ENCODE data around the gene RBM47.

DNA sequence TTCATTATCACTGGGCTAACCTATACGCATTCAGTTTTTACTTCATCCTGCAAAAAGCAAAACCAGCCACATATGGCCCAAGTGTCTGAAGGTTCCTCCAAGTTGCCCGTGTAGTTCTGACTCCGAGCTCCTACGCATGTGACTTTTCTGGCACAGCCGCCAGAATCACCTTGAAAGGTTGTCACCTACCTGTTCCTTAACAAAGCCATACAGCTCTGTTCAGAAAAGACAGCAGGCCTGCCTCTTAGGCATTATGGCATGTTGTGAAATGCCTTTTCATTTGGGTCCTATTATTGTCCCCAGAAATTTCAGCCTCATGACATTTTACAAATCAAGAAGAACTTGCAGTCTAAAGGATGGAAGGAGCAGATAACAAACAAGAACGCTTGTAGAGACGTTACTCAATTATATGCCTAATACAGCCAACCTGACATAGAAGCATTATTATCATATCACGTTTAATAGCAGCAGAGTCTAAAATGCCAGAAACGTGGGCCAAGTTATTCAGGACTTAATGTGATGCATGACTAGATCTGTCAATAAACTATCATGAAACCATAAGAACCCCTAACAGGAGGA, 118.5 kb downstream of the RBM47 start:
- TF ChIP-seq YY1 (IDR thresholded peaks at IDR 0.05; ENCODE audit: low read depth, low read length), result no peak
- no peak for TF ChIP-seq EZH2 (IDR thresholded peaks at IDR 0.05; ENCODE audit: borderline replicate concordance, control insufficient read depth, low read depth, low read length)
- TF ChIP-seq, protein P1, sequence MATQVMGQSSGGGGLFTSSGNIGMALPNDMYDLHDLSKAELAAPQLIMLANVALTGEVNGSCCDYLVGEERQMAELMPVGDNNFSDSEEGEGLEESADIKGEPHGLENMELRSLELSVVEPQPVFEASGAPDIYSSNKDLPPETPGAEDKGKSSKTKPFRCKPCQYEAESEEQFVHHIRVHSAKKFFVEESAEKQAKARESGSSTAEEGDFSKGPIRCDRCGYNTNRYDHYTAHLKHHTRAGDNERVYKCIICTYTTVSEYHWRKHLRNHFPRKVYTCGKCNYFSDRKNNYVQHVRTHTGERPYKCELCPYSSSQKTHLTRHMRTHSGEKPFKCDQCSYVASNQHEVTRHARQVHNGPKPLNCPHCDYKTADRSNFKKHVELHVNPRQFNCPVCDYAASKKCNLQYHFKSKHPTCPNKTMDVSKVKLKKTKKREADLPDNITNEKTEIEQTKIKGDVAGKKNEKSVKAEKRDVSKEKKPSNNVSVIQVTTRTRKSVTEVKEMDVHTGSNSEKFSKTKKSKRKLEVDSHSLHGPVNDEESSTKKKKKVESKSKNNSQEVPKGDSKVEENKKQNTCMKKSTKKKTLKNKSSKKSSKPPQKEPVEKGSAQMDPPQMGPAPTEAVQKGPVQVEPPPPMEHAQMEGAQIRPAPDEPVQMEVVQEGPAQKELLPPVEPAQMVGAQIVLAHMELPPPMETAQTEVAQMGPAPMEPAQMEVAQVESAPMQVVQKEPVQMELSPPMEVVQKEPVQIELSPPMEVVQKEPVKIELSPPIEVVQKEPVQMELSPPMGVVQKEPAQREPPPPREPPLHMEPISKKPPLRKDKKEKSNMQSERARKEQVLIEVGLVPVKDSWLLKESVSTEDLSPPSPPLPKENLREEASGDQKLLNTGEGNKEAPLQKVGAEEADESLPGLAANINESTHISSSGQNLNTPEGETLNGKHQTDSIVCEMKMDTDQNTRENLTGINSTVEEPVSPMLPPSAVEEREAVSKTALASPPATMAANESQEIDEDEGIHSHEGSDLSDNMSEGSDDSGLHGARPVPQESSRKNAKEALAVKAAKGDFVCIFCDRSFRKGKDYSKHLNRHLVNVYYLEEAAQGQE (IDR thresholded peaks at IDR 0.05; ENCODE audit: low read depth, low read length), result no peak
- no peak for TF ChIP-seq USF2 (IDR thresholded peaks at IDR 0.05; ENCODE audit: borderline replicate concordance, low read depth, low read length)
- no peak for TF ChIP-seq EED (IDR thresholded peaks at IDR 0.05; ENCODE audit: low read depth)
- no peak for TF ChIP-seq NFYA (IDR thresholded peaks at IDR 0.05; ENCODE audit: borderline replicate concordance, low read depth, low read length)

Data from GM12878 (cell line).